GM18519 (cell line): Measurements from ENCODE around the gene GLB1L.

ENCODE experiments used
- ATAC-seq: cut with Tn5 transposase; IDR thresholded peaks from one replicate; pipeline ENCODE4 v1.9.1; 2021; ENCODE audit warnings: mild to moderate bottlenecking, moderate library complexity; ENCODE audit not compliant: unreplicated experiment, low FRiP score

GLB1L gene

GRCh38 chr2:219228041-219228910, 17.0 kb downstream of the GLB1L start:
- ATAC-seq: no peak

- ATAC-seq: no peak
Measured at GRCh38 chr2:219225350-219225749, 19.9 kb downstream of the GLB1L start.

GRCh38 chr2:219223831-219224610, 21.2 kb downstream of the GLB1L start:
- no peak for ATAC-seq

DNA sequence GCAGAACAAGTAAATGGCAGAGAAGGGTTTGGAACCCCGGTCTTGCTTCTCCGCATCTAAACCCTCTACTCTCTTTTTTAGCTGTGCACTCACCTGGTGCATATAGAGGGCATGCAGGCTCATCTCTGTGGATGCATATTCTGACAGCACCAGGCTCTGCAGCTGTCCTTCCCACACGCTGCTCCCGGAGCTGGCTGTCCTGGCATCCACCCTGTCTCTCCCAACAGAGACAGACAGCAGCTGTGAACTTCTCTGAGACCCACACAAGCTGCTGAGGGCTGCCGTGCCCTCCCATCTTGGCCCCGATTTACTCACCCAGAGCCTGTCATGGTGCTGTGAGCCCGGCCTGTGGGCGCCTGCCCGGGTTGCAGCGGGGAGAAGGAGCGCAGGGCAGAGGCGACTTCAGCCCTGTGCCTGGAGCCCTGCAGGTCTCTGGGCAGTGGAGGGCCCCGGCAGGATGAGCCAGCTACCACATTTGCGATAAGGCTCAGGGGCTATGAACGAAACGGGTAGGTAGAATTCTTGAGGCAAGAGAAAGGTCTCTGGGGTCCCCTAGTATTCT, 23.2 kb downstream of the GLB1L start:
- ATAC-seq: no peak

DNA sequence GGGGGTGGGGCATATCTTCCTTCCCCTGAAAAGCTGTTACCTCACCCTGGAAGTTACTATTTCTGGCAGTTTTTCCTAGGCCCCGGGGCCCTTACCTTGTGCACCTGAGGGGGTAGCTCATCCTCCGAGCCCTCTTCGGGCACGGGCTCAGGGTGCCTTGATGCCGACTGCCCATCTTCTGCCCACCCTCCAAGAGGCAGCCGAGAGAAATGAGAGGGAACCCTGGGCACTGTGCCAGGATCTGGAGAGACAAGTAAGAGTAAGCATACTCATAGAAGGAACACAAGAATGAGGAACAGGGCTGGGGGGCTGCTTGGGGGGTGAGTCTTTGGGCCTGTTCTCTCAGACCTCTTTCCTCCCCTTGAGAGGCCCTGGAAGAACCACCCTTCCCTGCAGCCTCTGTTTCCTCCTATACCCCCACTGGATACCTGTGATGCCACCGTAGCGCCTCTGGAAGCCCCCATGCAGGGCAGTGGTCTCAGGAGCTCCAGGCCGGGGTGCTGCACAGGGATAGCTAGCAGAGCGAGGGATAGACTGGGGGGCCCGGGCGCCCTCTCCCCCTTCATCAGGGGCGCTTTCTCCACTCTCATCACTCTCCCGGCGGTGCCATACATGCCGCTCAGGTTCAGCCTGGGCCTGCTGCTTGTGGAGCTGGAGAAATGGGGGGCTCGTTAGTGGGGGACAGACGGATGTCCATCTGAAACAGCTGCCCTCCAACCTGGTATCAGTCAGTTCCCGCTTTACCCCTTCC, 24.4 kb downstream of the GLB1L start:
- no peak for ATAC-seq

- no peak for ATAC-seq
Measured at GRCh38 chr2:219219784-219220532, 25.3 kb downstream of the GLB1L start.

DNA sequence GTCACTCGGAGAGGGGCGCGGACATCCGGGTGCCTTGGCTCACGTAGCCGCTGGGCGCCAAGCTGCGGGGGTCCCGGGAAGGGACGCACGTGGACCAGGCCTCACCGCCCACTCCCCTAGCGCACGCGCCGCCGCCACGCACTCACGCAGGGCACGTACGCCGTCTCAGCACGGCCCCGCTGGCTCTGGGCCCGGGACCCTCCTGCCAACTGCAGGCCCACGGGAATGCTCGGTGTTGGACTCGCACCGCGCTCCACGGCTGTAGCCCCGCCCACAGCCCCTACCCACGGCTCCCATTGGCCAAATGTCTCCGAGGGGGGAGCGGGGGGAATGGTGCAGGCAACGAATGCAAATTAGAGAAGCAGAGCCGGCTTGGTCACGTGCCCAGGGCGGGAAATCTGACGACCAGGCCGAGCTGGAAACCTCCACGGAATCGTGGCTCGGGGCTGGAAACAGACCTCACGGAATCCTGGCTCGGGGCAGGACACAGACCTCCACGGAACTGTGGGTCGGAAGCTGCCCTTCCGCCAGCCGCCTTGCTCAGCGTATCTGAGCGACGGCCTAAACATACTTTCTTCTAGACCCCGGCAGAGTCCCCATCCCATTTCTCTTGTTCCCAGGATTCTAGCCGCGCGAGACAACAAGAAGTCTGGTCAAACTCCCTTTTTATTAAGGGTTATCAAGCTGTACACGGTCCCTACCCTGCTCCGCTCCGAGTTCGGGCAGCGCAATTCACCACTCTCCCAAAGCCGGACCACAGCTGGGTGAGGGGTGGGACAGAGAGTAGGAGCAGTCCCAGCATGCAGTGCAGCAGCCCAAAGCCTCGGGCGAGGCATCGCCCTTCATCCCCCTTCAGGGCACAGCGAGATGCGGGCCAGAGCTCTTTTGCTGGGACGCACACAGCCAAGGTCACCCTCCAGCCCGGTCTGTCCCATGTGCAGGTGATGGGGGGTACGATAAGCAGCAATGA, 26.2 kb downstream of the GLB1L start, which contains the start of gene ABCB6:
Gene ABCB6 (minus strand): TSS at position 227 of the 970 bp plus-strand sequence. CDS start 285 bp downstream, outside the sequence.
- peak; percentile 51 for ATAC-seq

DNA sequence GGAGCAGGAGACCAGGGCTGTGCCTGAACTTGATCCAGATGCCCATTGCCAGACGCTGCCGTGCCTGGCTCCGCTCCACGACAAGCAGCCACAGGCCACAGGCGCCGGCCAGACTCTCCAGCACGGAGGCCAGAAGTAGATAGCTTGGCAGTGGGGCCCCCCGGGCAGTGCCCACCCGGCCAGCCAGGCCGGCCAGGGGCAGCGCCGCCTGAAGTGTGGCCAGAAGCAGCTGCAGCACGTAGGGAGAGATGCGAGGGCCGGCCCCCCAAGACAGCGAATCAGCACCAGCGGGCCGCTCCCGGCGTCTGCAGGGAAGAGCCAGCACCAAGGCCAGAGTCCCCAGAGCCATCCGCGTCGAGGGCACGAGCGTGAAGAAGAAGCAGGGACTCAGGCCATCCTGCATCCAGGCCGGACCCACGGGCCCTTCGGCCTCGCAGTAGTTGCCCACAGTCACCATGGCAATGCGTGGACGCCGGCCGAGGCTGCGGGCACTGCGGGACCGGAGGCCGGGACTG, 27.0 kb downstream of the GLB1L start:
- peak; percentile 16 for ATAC-seq

DNA sequence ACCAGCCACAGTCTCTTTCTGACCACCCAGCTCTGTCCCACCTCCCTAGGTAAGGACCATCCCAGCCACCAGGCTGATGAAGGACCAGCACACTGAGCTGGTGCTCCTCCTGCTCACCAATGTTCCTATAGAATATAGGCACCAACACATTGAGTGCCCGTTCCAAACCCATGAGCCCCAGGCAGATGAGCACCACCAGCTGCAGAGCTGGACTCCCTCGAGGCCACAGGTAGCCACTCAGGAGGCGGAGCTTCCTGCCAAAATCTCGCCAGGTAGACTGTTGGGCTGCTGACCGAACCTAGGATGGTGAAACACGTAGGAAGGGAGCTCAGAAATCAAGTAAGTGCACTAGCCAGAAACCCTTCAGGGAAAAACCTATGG, 28.7 kb downstream of the GLB1L start:
- ATAC-seq: no peak

DNA sequence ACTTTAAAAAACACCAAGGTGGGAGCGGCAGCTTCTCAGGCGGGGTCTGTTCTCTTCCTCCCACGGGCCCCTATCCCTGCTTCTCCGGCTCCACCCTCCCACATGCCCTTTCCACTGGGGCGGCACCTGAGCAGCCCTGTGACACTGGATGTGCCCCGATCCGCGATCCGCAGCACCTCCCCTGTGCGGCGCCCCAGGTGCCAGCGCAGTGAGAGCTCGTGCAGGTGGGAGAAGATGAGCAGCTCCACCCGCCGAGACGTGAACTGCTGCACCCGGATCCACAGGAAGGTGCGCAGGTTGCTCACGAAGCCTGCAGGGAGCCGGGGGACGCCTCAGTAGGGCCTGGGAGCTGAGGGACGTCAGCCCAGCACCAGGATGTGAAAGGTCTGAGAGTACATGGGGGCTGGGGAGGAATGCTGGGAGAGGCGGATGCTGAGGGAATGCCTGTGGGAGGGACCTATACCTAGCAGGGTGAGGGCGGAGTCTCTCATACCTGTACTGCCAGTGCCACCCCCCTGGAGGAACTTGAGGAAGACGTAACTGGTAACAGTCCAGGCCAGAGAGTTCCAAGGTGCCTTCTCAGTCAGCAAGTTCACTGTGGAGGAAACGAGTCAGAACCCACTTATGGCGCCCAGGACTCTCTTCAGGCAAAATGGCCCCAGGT, 29.2 kb downstream of the GLB1L start:
- no peak for ATAC-seq

GRCh38 chr2:219214786-219215185, 30.5 kb downstream of the GLB1L start:
- no peak for ATAC-seq

GRCh38 chr2:219214141-219214540, 31.1 kb downstream of the GLB1L start:
- no peak for ATAC-seq

DNA sequence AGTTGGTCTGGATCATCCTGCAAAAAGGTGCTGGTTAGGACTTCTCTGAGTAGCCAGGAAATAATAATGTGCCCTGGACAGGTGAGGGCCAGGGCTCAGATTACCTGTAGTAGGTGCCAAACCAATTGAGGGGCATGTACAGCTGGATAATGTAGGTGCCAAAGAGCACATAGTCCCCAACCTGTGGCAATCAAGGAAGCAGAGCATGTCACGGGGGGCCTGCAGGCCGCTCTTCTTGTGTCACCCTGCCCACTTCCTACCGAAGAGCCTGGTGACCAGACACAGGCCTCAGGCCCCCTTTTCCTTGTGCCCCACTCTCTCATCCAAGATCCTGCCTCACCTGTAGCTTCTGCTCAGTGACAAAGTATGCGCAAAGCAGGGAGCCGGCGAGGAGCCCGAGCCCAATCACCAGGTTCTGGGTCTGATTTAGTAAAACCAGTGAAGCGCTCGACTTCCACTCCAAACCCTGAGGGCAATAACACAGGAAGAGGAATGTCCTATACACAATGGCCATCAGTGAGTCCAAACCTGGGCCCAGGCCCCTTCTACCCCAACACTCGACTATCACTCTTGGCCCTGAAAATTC, 31.7 kb downstream of the GLB1L start:
- no peak for ATAC-seq

DNA sequence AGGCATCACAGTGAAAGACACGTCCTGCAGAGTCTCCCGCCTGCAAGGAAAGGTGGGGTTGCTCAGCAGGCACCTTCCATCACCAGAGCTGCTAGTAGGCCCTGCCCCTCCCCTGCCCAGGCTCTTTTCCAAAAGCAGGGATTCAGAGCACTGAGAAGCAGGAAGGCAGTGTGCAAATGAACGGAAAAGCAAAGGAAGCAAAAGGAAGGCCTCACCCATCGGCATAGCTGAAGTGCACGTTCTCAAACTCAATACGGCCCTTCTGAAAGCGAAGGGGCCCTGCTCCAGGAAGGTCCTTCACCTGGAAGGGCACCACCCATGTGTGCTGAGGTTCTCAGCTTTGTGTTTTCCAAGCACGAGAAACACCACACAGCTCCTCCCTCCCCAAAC, 32.2 kb downstream of the GLB1L start:
- no peak for ATAC-seq

DNA sequence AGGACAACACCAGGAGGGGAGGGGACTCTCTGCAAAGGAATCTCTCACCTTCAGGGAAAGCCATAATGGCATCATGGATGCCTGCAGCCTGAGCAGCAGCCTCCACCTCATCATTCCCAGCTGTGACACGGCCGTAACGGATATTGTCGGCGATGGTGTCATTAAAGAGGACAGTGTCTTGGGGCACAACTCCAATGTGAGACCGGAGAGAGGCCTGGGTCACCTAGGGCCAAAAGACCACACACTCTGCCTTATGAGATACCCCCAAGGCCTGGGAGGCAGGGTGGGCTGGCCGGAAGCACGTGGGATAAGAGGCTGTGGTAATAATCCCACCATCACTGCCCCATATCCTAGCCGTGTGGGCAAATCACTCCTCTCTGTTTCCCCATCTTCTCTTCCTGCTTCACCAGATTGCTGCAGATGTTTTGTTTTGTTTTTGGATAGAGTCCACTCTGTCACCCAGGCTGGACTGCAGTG, 34.3 kb downstream of the GLB1L start:
- no peak for ATAC-seq

DNA sequence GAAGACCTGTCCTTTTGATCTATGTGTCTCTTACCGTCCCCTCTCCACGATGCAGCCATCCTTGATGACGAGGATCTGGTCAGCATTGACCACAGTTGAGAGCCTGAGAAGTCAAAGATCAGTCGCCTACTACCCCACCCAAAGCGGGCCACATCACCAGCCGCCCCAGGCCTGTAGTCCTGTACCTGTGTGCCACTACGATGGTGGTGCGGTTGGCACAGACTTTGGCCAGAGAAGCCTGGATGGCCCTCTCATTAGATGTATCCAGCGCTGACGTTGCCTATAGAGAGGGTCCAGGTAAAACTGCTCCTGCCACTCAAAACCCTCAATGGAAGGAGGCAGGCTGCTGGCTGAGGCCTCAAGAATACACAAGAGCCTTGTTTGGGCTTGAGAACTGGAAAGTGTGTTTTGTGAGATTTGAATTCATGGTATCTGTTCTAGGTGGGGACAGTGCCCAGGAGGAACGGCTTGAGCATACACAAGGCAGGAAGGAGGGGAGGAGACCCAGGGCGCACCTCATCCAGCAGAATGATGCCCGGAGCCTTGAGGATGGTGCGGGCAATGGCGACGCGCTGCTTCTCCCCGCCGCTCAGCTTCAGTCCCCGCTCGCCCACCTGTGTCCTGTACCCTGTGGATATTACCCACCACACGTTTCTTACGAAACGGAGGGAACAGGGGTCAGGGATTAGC, 34.9 kb downstream of the GLB1L start:
- no peak for ATAC-seq
